ENCODE results near the gene ZCRB1.

DNA sequence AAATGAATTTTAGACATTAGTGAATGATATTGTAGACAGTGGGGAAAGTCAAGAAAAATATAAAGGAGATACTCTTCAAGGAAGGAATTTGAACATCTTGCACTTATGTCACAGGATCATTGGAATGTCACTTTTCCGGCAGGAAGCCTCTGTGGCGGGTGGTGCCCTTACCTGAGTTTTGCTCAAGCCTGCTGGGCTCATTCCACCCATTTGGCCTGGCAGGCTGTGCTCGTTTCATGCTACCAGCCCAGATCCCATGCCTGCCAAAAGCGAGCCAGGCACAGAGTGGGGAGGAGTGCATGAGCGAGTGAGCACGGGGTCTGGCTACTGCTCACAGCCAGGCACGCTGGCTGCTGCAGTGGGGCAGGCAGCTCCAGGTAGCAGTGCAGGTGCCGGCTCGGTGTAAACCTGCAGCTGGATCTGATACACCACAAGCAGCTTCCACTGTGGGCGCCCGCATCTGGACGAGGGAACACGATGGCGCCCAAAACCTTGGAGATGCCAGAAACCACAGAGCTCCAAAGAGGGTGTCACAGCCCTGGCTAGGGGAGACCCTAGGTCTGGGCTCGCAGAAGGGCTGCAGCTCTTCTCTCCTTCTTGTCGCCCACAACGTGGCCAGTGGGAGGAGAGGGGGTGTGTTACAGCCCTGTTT is 59.2 kb downstream of the ZCRB1 start:
- TF ChIP-seq POLR2A (IDR thresholded peaks at IDR 0.05; ENCODE audit: low read length) = no peak
- TF ChIP-seq, protein P1, sequence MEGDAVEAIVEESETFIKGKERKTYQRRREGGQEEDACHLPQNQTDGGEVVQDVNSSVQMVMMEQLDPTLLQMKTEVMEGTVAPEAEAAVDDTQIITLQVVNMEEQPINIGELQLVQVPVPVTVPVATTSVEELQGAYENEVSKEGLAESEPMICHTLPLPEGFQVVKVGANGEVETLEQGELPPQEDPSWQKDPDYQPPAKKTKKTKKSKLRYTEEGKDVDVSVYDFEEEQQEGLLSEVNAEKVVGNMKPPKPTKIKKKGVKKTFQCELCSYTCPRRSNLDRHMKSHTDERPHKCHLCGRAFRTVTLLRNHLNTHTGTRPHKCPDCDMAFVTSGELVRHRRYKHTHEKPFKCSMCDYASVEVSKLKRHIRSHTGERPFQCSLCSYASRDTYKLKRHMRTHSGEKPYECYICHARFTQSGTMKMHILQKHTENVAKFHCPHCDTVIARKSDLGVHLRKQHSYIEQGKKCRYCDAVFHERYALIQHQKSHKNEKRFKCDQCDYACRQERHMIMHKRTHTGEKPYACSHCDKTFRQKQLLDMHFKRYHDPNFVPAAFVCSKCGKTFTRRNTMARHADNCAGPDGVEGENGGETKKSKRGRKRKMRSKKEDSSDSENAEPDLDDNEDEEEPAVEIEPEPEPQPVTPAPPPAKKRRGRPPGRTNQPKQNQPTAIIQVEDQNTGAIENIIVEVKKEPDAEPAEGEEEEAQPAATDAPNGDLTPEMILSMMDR (IDR thresholded peaks at IDR 0.05) = no peak
- TF ChIP-seq CHD4 (IDR thresholded peaks at IDR 0.05; ENCODE audit: borderline replicate concordance) = no peak
- TF ChIP-seq SREBF2 (IDR thresholded peaks at IDR 0.05) = no peak
- TF ChIP-seq, protein P2, sequence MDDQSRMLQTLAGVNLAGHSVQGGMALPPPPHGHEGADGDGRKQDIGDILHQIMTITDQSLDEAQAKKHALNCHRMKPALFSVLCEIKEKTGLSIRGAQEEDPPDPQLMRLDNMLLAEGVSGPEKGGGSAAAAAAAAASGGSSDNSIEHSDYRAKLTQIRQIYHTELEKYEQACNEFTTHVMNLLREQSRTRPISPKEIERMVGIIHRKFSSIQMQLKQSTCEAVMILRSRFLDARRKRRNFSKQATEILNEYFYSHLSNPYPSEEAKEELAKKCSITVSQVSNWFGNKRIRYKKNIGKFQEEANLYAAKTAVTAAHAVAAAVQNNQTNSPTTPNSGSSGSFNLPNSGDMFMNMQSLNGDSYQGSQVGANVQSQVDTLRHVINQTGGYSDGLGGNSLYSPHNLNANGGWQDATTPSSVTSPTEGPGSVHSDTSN (IDR thresholded peaks at IDR 0.05) = no peak
- TF ChIP-seq GATA3 (IDR thresholded peaks at IDR 0.05; ENCODE audit: borderline replicate concordance) = no peak
- no peak for TF ChIP-seq RFX5 (IDR thresholded peaks at IDR 0.05)
- TF ChIP-seq FOXS1 (CRISPR knock-in tag; IDR thresholded peaks at IDR 0.05) = no peak
- TF ChIP-seq CBX2 (IDR thresholded peaks at IDR 0.05; ENCODE audit: borderline replicate concordance, low read depth) = no peak
- no peak for TF ChIP-seq EP300 (IDR thresholded peaks at IDR 0.05)

Data from A549 (cell line).